C1 segment of cervical spinal cord (tissue), 14 donors: Measurements from ENCODE around the gene TSEN54.
"Not testable (repeated sequence)": the region's sequence is repeated elsewhere in the genome, so short reads cannot be mapped to it uniquely, and the experiment has no call there.

Experiments
- DNase-seq, 14 donors: peaks; one replicate each; lab custom pipeline; 2025; lab: John Stamatoyannopoulos, UW

The TSEN54 gene

GRCh38 chr17:75516255-75516618 is at the start of gene TSEN54:
TSEN54 (plus strand) TSS chr17:75516528; CDS start chr17:75516561, 33 bp downstream.
- DNase-seq: peak; percentile 29 to 95 (median 88)

DNA sequence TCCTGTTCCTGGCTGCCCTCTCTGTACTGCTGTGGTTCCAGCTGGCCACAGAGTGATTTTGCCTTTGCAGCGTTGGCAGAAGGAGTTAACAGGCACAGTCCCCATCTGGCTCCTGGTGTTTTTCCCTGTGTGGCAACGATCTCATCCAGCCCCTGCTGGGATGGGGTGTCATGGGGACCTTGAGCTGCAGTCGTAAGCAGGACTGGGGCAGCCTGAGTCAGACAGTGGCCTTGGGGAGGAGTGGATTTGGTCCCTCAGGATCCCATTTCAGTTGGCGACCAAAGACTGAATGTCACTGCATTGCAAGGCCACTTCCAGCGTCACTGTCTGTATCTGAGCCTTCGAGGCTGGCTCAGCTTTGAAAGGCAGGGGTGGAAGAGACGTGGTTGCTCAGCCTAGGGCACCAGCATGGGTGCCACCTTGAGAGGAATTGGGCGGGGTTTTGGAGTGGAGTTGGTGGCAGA is 48.0 kb upstream of the TSEN54 start:
- peak in 6 of 14 donors; percentile 29 to 70 (median 37) for DNase-seq

- peak in 2 of 14 donors; percentile 34 to 55 for DNase-seq
Measured at GRCh38 chr17:75468779-75469373, 47.5 kb upstream of the TSEN54 start.

- no peak for DNase-seq
Measured at GRCh38 chr17:75471207-75471606, 45.1 kb upstream of the TSEN54 start.

DNA sequence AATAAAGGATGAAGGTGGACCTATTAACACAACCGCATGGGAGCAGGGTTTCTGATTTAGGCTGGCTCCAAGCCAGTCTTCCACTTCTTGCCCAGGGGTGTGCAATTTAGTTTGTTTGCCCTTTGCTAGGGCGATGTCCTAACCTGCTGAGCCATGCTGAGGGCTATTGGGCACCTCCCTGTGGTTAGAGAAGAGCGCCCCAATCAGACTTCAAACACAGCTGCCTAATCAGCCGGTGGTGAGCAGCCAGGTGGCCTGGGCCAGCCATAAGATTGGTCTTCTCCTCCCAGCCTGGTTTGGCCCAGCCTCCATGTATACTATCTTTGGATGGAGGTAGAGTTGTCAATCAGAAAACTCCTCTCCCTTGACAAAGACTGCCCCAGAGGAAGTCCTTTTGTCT is 44.2 kb upstream of the TSEN54 start:
- DNase-seq: no peak

DNA sequence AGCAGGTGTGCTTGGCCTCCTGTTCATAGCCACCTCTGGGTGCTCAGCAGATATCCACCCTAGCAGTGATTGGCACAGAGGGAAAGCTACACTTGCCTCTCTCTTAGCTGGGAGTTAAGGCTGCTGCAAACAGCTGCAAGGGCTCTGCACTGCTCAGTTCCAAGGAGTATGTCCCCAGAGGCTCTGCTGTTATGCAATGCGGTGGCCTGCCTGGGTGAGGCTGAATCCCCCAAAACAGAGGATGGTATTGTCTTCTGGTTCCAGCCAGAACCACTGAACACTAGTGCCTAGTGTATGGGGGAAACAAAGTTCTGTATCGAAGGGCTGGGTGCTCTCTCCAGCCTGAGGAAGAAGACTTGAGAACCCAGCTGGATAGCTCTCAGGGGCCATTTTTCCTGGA is 43.1 kb upstream of the TSEN54 start:
- DNase-seq: peak in 6 of 14 donors; percentile 35 to 56 (median 45)

DNA sequence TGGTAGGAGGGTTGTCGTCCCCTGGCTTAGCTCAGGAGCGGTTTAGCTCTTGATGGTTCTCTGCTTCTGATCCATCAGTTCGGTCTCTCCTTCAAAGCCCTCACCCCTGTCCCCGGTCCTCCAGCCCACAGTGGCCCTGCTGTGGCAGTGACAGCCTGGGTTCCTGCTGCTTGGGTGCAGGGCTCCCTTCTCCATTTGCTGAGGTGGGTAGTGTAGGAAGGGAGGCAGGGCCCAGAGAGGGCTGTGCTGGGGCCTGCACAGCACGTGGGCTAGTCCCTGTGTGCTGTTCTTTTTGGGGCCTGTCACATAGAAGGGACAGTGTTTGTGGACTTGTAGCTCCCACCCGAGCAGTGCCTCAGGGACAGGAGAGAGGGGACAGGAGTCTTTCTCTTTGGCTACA is 41.6 kb upstream of the TSEN54 start:
- DNase-seq: no peak

- peak in 6 of 14 donors; percentile 33 to 61 (median 48) for DNase-seq
Measured at GRCh38 chr17:75475144-75475835, 41.0 kb upstream of the TSEN54 start.

- DNase-seq: peak in 1 of 14 donors; percentile 58
Measured at GRCh38 chr17:75475851-75476250, 40.5 kb upstream of the TSEN54 start.

DNA sequence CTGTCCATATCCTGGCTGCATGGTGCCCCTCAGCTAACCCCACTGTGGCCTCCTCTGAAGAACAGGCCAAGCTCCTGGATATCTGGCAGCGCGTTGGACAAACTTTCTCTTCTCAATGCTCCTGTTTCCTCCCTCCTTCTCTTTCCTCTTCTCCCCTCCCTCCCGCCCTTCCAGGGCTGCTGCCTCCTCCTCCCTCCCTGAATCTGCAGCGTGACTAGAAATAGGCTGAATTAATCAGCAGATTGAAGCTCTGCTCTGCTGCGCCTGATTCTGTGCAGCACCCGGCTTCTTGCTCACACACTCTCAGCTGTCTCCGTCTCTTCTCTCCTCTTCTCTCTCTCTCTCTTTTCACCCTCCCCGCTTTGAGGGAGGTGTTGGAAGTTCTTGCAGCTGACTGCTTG is 40.1 kb upstream of the TSEN54 start:
- peak in 7 of 14 donors; percentile 26 to 58 (median 45) for DNase-seq

DNA sequence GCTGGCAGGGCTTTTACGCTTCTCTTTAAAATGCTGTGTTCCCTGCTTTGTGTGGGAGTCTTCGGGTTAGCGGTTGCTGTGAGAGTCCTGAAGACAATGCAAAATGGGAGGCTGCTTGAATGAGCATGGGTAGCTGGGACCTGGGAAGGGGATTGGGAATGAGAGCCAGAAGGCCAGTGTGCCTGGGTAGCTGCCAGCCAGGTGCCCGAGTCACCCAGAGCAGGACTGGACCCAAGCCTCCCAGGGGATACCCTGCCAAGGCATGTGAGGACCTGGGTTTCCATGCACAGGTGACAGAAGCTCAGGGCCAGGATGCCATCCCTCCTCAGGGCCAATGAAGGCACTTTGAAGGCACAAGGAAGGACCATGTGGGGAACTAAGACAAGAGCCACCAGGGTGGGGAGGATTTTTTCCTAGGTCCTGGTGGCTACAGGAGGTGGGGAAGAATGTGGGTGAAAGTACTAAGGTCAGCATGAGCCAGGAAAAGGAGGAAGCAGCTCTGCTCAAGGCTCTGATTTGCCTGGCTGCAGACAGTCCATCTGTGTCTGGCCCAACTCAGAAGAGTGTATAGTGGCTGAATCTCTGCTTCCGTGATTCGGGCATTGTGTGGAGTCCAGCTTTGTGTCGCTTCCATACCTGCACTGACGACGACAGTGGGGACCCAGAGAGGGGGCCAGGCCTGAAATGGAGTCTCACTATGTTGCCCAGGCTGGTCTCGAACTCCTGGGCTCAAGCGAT is 39.4 kb upstream of the TSEN54 start:
- DNase-seq: peak in 1 of 14 donors; percentile 36

DNA sequence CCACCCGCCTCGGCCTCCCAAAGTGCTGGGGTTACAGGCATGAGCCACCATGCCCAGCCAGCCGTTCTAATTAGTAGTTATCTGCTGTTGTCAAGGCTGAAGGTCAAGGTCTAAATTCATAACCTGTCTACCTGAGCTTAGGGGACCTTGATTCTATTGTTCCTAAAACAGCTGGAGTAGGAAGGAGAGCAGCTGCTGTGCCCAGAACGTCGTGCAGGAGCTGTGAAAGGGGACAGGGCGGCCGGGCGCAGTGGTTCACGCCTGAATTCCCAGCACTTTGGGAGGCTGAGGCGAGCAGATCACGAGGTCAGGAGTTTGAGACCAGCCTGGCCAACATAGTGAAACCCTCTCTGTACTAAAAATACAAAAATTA is 38.9 kb upstream of the TSEN54 start:
- not testable (repeated sequence) for DNase-seq

- no peak for DNase-seq
Measured at GRCh38 chr17:75478508-75478907, 37.8 kb upstream of the TSEN54 start.

GRCh38 chr17:75480281-75480680 is 36.0 kb upstream of the TSEN54 start:
- peak in 1 of 14 donors; percentile 24 for DNase-seq

DNA sequence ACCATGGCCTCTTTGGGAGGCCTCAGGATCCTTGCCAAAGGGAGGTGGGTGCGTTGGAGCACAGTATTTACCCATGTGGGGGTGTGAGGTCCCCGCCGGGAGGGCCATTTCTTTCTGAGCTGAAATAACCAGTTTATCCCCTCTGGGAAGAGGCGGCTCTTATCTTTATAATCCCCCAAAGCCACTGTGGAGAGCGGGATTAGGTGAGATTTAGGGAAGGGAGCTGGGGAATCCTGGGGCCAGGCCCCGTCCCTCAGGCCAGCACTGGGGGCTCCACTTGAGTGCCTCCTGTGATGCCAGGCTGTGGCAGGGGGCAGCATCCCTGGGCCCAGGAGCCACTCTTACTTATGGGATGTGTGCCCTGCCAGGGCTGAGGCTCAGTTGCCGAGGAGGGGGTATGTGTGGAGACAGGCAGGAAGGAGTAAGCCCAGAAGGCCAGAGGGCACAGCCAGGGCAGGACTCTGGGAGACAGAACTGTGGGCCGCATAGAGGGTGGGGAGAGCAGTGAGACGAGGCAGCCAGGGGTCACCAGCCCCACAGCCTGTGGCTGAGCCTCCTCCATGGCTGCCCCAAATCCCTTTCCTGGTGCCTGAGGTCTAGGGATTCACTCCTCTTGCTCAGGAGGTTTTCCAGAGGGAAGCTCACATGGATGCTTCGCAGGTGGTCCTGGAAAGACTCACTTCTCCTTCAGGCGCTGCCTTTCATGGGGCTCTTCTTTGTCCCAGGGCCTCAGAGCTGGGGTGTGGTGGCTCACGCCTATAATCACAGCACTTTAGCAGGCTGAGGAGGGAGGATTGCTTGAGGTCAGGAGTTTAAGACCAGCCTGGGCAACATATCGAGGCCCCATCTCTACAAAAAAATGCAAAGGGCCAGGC is 34.9 kb upstream of the TSEN54 start:
- DNase-seq: no peak

DNA sequence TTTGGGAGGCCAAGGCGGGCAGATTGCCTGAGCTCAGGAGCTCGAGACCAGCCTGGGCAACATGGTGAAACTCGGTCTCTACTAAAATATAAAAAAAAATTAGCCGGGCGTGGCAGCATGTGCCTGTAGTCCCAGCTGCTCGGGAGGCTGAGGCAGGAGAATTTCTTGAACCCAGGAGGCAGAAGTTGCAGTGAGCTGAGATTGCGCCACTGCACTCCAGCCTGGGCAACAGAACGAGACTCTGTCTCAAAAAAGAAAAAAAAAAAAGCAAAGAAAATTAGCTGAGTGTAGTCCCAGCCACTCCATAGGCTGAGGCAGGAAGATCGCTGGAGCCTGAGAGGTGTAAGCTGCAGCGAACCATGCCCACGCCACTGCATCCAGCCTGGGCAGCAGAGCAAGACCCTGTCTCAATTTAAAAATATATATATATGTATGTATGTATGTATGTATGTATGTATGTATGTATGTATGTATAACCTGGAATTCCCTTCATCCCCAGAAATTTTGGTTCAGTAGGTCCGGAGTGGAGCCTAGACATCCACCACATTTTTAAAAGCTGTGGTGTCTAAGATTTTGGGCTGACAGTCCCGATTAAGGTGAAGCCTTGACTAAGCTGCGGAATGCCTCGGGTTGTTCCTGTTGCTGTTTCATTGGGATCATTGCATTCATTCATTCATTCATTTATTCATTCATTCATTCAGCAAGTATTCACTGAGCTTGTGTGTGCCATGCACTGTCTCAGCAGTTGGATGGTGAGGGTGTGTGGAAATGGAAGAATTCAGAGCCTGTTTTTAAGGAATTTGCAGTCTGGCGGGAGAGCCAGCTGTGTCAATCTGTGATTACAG is 34.0 kb upstream of the TSEN54 start:
- DNase-seq: no peak

GRCh38 chr17:75485688-75486087 is 30.6 kb upstream of the TSEN54 start:
- no peak for DNase-seq

DNA sequence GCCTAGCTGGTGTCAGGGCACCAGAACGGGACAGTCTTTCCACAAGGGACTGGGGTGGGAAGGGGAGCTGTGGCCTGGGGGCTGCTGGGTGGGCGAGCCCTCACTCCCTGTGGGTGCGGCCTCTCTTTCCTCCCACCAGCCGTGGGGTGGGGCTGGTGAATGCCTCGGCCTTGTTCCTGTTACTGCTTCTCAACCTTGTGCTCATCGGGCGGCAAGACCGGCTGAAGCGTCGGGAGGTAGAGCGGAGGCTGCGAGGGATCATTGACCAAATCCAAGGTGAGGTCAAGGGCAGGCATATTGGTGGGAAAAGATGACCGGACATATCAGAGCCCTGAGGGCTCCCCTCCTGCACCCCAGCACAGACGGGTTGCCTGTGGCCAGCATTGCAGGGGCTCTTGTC is 30.2 kb upstream of the TSEN54 start:
- DNase-seq: no peak

DNA sequence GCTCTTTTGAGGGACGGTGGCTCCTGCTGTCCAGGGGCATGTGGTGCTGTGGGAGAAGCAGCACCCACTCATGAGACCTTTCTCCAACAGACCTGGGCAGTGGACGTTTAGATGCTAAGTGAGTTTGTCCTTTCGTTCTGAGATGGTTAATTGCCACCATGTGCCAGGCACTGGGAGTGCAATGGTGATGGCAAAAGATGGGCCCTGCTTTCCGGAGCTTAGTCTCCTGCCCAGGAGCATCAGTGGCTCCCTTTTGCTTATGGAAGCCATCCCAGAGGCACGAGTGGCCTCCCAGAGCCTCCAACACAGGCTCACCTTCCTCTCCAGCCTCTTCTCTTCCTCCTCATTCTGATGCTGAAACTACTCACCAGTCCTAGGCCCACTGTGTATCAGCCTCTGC is 29.4 kb upstream of the TSEN54 start:
- no peak for DNase-seq

DNA sequence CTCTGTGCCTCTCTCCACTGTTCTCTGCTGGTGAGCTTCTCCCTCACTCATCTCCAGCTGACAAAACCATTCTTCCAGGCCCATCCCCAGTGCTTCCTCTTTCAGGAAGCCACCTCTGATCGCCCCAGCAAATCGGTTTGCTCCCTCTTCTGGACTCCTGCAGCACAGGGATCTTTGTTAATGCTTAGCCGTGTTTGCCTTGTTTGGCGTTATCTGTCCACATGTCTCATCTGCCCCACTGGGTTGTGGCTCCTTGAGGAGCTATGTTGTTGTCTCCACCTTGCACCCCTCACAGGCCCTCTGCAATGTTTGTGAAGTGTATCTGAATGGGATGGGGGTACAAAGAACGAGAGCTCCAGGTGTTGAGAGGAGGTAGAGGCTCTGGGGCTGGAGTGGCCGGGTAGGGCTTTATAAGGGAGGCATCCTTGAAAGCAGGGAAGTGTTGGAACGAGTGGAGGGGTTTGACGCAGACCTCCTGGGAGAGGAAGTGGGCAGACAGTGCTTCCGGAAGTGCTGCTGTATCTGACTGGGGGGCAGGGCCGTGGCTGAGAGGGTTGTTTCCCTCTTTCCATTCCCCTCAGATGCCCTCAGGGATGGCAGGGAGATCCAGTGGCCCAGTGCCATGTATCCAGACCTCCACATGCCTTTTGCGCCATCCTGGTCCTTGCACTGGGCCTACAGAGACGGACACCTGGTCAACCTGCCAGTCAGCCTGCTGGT is 28.8 kb upstream of the TSEN54 start:
- peak in 6 of 14 donors; percentile 21 to 49 (median 36) for DNase-seq
